Cardiac muscle cell (in vitro differentiated cells and primary cell): ENCODE data around the gene NIP7. TPM values are rescaled to one million over a fixed set of nuclear protein-coding genes. Genes with fewer than 3 reads are reported as not detected.

ENCODE experiments used
- DNase-seq, 2 donors: peaks; one replicate each; pipeline versions ENCODE4 v3.0.0 to v3.0.0-alpha.2; 2010 to 2017; ENCODE audit warnings: low read depth in 1 of 2, low spot score in 1 of 2
- H3K27ac ChIP-seq: fragments of 200-600 bp; sonication (generic); 2 replicates; pipeline ENCODE4 v1.5.1; 2016
- H3K27me3 ChIP-seq: fragments of 200-600 bp; sonication (generic); 2 replicates; pipeline ENCODE4 v1.6.0; 2016; ENCODE audit warnings: control low read depth
- H3K36me3 ChIP-seq: fragments of 200-600 bp; sonication (generic); 2 replicates; pipeline ENCODE4 v1.5.1; 2016; ENCODE audit warnings: control low read depth
- H3K4me1 ChIP-seq: fragments of 200-600 bp; sonication (generic); 2 replicates; pipeline ENCODE4 v1.8.1; 2017; ENCODE audit warnings: low read depth, mild to moderate bottlenecking, mixed run types
- H3K4me3 ChIP-seq: fragments of 200-600 bp; sonication (generic); 2 replicates; pipeline ENCODE4 v1.5.1; 2016; ENCODE audit warnings: mild to moderate bottlenecking
- H3K9me3 ChIP-seq: fragments of 200-600 bp; sonication (generic); 2 replicates; pipeline ENCODE4 v1.5.1; 2017; ENCODE audit warnings: low read depth, mild to moderate bottlenecking, control low read depth
- polyA plus RNA-seq: library from polyadenylated mRNA; unstranded; fragments of >200 nt; fragmentation: Nextera tagmentation; extraction: Ambion mirVana; gene quantifications from 2 replicates; pipeline ENCODE4 v1.2.1, GENCODE V29; 2016
- total RNA-seq: library from RNA; depleted of rRNA; stranded (reverse); fragments of >200 nt; gene quantifications from 2 replicates; pipeline ENCODE4 v1.2.3, GENCODE V29; 2016
- TF ChIP-seq, protein P1 (sequence below): IDR thresholded peaks from 2 replicates; pipeline ENCODE4 v1.5.1; 2012; ENCODE audit warnings: low read depth, mild to moderate bottlenecking, low read length

NIP7 gene
- total and polyA plus RNA-seq, 2 experiments from 2014 or later: 9.5 to 23.6 TPM

- Histone ChIP-seq H3K36me3 (peaks cover 35% of the 10 kb centered on the region), H3K9me3 (no peaks in the 10 kb centered on the region), H3K27ac (no peak overlapping the region), H3K4me3 (no peak overlapping the region), H3K4me1 (peaks cover 4% of the 10 kb centered on the region), H3K27me3 (no peaks in the 10 kb centered on the region)
- DNase-seq: no peak
- TF ChIP-seq, protein P1, sequence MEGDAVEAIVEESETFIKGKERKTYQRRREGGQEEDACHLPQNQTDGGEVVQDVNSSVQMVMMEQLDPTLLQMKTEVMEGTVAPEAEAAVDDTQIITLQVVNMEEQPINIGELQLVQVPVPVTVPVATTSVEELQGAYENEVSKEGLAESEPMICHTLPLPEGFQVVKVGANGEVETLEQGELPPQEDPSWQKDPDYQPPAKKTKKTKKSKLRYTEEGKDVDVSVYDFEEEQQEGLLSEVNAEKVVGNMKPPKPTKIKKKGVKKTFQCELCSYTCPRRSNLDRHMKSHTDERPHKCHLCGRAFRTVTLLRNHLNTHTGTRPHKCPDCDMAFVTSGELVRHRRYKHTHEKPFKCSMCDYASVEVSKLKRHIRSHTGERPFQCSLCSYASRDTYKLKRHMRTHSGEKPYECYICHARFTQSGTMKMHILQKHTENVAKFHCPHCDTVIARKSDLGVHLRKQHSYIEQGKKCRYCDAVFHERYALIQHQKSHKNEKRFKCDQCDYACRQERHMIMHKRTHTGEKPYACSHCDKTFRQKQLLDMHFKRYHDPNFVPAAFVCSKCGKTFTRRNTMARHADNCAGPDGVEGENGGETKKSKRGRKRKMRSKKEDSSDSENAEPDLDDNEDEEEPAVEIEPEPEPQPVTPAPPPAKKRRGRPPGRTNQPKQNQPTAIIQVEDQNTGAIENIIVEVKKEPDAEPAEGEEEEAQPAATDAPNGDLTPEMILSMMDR: no peak
Observed at GRCh38 chr16:69315486-69316311, 23.9 kb upstream of the NIP7 start.

GRCh38 chr16:69316595-69317034, 23.0 kb upstream of the NIP7 start:
- TF ChIP-seq, protein P1: no peak
- DNase-seq: no peak
- H3K4me3 ChIP-seq: no peak overlapping the region
- no peaks in the 10 kb centered on the region for H3K27me3 ChIP-seq
- no peak overlapping the region for H3K27ac ChIP-seq
- peaks cover 44% of the 10 kb centered on the region for H3K36me3 ChIP-seq
- H3K4me1 ChIP-seq: peaks cover 4% of the 10 kb centered on the region
- no peaks in the 10 kb centered on the region for H3K9me3 ChIP-seq

GRCh38 chr16:69318177-69318910, 21.2 kb upstream of the NIP7 start:
- no peaks in the 10 kb centered on the region for H3K4me1 ChIP-seq
- H3K36me3 ChIP-seq: peaks cover 58% of the 10 kb centered on the region
- no peak overlapping the region for H3K4me3 ChIP-seq
- H3K9me3 ChIP-seq: no peaks in the 10 kb centered on the region
- no peak overlapping the region for H3K27ac ChIP-seq
- no peak for DNase-seq
- TF ChIP-seq, protein P1: no peak
- no peaks in the 10 kb centered on the region for H3K27me3 ChIP-seq

DNA sequence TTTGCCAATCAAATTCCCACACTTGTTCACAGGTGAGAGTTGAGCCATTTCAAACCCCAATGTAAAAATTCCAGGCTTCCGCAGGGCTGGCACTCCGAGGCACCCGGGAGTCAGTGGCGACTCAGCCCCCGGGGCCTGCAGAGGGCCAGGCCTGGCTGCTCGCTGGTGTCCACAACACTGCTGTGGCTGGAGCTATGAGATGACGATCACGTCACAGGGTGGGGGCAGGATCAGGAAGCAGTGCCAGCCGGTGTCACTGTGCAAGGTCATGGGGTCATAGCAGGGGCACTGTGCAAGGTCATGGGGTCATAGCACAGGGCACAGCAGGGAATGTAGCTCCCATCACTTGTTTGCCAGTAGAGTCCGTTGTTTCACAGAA, 20.7 kb upstream of the NIP7 start:
- Histone ChIP-seq H3K4me1 (no peaks in the 10 kb centered on the region), H3K27me3 (no peaks in the 10 kb centered on the region), H3K9me3 (no peaks in the 10 kb centered on the region), H3K4me3 (no peak overlapping the region), H3K36me3 (peaks cover 61% of the 10 kb centered on the region), H3K27ac (no peak overlapping the region)
- no peak for DNase-seq
- TF ChIP-seq, protein P1: no peak

DNA sequence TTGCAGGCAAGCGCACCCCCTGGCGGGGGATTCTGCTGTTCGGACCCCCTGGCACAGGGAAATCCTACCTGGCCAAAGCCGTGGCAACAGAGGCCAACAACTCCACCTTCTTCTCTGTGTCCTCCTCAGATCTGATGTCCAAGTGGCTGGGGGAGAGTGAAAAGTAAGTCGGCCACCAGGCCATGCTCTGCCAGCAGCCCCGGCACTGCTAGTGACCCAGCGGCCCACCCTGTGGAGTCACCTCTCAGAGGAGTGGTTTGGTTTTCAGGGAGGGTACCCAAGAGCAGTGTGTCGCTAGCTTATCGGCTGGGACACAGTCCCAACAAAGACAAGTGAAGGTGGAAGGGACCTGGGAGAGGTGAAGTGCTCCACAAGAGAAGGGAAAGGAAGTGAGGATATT, 20.2 kb upstream of the NIP7 start:
- H3K27ac ChIP-seq: no peak overlapping the region
- H3K27me3 ChIP-seq: no peaks in the 10 kb centered on the region
- H3K36me3 ChIP-seq: peaks cover 61% of the 10 kb centered on the region
- no peak for DNase-seq
- no peaks in the 10 kb centered on the region for H3K4me1 ChIP-seq
- no peaks in the 10 kb centered on the region for H3K9me3 ChIP-seq
- H3K4me3 ChIP-seq: no peak overlapping the region
- TF ChIP-seq, protein P1: no peak
